ENCODE measurements around the gene SLC27A5.
"Not testable (repeated sequence)": the region's sequence is repeated elsewhere in the genome, so short reads cannot be mapped to it uniquely, and the experiment has no call there.

The SLC27A5 gene

DNA sequence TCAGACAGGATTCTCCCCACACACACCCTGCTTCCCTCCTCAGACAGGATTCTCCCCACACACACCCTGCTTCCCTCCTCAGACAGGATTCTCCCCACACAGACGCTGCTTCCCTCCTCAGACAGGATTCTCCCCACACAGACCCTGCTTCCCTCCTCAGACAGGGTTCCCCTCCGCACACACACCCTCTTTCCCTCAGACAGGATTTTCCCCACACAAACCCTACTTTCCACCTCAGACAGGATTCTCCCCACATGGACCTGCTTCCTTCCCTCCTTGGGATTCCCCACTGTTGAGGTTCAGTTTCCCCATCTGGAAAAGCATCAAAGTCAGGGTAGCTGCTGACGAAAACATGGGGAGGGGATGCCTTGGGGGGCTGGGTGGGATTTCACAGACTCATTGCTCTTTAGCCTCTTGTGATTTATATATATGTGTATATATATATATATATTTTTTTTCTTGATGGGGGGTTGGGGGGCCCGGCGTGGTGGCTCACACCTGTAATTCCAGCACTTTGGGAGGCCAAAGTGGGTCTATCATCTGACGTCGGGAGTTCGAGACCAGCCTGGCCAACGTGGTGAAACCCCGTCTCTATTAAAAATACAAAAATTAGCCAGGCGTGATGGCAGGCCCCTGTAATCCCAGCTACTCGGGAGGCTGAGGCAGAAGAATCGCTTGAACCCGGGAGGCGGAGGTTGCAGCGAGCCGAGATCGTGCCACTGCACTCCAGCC, 31.0 kb upstream of the SLC27A5 start:
- H3K9me3 Mint-ChIP-seq, ATAC-seq, DNase-seq, H3K27ac Mint-ChIP-seq: not testable (repeated sequence)
- Mint-ChIP-seq H3K4me3 (peak overlapping the region in 1 of 2 donors; percentile 42), H3K4me1 (peaks cover 52% of the 10 kb centered on the region), H3K27me3 (peaks cover 33% of the 10 kb centered on the region)

DNA sequence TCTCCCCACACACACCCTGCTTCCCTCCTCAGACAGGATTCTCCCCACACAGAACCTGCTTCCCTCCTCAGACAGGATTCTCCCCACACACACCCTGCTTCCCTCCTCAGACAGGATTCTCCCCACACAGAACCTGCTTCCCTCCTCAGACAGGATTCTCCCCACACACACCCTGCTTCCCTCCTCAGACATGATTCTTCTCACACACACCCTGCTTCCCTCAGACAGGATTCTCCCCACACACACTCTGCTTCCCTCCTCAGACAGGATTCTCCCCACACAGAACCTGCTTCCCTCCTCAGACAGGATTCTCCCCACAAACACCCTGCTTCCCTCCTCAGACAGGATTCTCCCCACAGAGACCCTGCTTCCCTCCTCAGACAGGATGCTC, 27.4 kb upstream of the SLC27A5 start:
- peak overlapping the region; percentile 63 to 66 for H3K4me3 Mint-ChIP-seq
- not testable (repeated sequence) for ATAC-seq, H3K27ac Mint-ChIP-seq, H3K9me3 Mint-ChIP-seq, DNase-seq
- peaks cover 32% of the 10 kb centered on the region for H3K4me1 Mint-ChIP-seq
- peaks cover 33% of the 10 kb centered on the region for H3K27me3 Mint-ChIP-seq

DNA sequence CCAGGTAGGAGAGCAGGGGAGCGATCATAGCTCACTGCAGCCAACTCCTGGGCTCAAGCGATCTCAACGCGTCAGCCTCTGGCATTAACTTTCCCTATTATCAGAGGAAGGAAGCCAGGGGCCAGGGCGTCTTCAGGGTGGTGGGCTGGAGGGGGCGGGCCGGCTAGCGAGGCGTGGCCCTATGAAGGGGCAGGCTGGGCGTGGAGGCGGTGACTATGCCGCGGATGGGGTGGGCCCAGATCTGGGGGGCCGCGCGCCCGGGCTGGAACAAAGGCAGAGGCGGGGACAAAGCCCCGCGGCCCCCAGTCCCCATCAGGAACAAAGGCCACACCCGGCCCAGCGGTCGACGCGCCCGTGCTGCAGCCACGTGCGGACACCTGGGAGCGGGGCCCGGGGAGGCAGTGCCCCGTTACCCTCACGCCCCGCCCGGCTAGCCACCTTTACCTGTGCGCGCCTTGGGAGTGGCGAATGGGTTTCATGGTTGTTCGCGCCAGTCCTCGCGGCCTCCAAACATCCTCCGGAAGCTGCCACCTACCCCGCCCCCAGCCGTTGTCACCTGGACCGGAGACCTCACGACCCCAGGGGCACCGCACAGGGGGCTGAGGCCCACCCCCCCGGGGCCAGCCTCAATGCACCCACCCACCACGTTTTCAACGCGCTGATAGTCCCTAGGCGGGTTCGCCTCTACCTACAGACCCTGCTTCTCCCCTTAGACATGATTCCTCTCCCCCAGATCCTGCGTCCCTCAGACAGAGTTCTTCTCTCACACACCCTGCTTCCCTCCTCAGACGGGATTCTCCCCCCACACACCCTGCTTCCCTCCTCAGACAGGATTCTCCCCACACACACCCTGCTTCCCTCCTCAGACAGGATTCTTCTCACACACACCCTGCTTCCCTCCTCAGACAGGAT, 26.7 kb upstream of the SLC27A5 start:
- Mint-ChIP-seq H3K27ac (peak overlapping the region; percentile 91 to 95), H3K9me3 (no peaks in the 10 kb centered on the region), H3K4me3 (peak overlapping the region; percentile 92 to 95), H3K27me3 (peaks cover 33% of the 10 kb centered on the region), H3K4me1 (peaks cover 28% of the 10 kb centered on the region)
- ATAC-seq, result peak; percentile 92
- peak; percentile 46 to 65 for DNase-seq

DNA sequence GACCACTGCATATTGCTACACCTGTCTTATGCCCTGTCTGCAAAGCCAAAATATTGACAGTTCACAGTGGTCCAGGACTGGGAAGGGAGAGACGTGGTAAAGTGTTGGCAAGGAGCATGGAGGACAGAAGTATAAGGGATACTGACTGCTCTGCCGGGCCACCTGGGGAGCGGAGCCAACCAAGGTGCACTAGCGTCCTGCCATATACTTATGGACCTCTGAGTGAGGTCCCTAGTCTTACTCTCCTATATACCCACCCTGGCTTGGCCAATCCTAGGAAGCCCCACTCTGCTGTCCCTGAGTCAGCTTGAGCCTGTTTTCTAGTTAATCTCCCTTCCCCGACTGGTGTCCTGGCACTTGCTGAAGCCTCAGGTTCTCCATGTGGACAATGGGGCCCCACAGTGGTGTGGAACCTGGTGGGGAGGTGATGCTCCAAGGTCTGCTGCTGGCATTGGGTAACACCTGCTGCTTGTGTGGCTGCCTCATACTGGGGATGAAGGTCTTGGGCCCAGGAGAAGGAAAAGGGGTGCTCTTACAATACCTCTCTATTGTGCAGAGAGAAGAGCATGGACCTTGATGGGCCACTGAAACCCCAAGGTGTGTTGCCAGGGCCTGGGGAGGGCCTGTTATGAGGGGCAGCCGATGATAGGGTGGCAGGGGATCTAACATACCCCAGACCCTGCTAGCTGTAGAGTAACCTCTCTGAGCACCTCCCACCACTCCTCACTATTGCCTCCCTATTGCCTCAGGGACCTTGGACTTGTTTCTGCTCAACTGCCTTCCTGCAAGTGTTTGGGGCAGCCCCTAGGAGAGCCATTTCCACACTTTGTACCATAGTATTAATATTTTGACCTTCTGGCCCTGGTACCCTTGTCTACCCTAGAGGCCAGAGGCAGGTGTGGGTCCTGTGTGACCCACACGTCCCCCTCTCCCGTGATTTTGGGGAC, 25.3 kb upstream of the SLC27A5 start:
- Mint-ChIP-seq H3K4me3 (peak overlapping the region; percentile 92 to 95), H3K27ac (peak overlapping the region in 1 of 2 donors; percentile 14), H3K9me3 (no peaks in the 10 kb centered on the region), H3K4me1 (peaks cover 25% of the 10 kb centered on the region), H3K27me3 (peaks cover 24% of the 10 kb centered on the region)
- ATAC-seq (peak; percentile 47), DNase-seq (no peak)

DNA sequence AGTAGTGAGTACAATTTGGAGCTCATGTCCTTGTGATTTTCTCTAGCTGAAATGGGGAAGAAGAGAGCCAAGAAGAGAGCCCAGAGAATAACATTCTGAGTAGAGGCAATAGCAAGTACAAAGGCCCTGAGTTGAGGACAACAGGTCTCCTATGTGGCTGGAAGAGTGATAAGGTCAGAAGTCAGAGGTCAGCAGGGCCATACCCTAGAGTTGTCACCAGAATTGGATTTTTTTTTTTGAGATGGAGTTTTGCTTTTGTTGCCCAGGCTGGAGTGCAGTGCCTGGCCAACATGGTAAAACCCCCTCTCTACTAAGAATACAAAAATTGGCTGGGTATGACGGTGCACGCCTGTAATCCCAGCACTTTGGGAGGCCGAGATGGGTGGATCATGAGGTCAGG, 24.1 kb upstream of the SLC27A5 start:
- peaks cover 18% of the 10 kb centered on the region for H3K27me3 Mint-ChIP-seq
- H3K9me3 Mint-ChIP-seq, result no peaks in the 10 kb centered on the region
- peaks cover 25% of the 10 kb centered on the region for H3K4me1 Mint-ChIP-seq
- H3K27ac Mint-ChIP-seq, result no peak overlapping the region
- ATAC-seq (no peak), DNase-seq (no peak)
- H3K4me3 Mint-ChIP-seq, result no peak overlapping the region

DNA sequence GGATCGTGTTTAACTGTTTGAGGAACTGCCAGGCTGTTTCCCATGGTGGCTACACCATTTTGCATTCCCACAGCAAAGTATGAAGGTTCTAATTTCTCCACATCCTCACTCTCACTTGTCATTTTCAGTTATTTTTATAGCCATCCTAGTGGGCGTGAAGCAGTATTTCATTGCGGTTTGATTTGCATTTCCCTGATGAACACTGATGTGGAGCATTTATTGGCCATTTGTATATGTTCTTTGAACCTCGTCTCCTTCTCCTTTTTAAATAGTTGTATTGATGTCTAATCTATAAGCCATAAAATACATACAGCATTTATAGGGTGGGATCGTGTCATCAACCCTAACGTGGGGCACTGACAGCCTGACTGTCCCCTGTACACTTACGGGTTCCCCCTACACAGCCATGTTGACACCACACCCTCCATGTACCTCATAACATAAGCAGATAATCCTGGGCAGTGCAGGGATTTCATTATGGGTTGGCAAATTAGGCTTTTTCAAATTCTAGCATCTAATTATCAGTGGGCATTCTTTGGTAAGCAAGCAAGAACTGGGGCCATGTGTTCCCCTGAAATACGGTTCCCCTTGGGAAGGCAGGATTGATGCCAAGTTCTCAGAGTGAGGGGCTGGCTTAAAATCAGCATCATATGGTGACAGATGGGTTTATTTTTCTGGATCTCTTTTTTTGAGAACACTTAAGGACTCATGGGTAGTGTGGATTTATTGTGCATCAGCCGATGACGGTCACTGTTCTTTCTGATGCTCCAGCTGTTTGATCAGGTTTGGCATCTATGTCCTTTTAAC, 19.4 kb upstream of the SLC27A5 start:
- Mint-ChIP-seq H3K4me3 (no peak overlapping the region), H3K4me1 (no peaks in the 10 kb centered on the region), H3K27ac (no peak overlapping the region), H3K9me3 (no peaks in the 10 kb centered on the region), H3K27me3 (no peaks in the 10 kb centered on the region)
- DNase-seq (no peak), ATAC-seq (no peak)

DNA sequence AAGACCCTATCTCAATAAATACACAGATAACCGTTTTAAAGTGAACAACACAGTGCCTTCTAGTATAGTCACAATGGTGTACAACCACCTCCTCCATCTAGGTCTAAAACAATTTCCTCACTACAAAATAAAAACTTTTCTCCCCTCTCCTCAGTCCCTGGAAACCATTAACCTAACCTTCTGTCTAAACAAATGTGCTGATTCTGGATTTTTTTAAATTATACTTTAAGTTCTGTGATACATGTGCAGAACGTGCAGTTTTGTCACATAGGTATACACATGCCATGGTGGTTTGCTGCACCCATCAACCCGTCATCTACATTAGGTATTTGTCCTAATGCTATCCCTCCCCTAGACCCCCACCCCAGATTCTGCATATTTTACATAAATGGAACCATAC, 17.6 kb upstream of the SLC27A5 start:
- no peak for ATAC-seq
- H3K4me3 Mint-ChIP-seq, result no peak overlapping the region
- no peaks in the 10 kb centered on the region for H3K27me3 Mint-ChIP-seq
- H3K9me3 Mint-ChIP-seq, result no peaks in the 10 kb centered on the region
- no peaks in the 10 kb centered on the region for H3K4me1 Mint-ChIP-seq
- H3K27ac Mint-ChIP-seq, result no peak overlapping the region
- no peak for DNase-seq

DNA sequence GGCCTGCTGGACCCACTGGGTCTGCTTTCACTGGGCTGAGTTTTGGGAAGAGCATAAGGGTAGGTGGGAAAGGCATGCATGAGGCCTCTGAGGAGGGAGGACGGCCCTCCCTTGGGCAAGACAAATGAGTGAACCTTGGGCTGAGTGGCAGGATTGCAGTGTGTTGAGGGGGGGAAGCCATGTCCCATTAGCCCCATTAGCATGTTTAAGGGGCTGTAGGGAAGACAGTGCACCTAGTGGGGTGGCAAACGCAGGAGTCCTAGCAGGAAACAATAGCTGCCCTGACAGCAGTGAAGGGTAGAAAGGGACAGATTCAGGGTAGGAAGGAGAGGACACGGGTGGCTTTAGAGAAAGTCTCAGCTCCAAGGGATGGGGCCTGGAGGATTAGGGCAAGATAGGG, 10.9 kb upstream of the SLC27A5 start:
- Mint-ChIP-seq H3K9me3 (no peaks in the 10 kb centered on the region), H3K4me3 (no peak overlapping the region), H3K27ac (no peak overlapping the region), H3K27me3 (no peaks in the 10 kb centered on the region), H3K4me1 (peaks cover 25% of the 10 kb centered on the region)
- DNase-seq (no peak), ATAC-seq (no peak)

DNA sequence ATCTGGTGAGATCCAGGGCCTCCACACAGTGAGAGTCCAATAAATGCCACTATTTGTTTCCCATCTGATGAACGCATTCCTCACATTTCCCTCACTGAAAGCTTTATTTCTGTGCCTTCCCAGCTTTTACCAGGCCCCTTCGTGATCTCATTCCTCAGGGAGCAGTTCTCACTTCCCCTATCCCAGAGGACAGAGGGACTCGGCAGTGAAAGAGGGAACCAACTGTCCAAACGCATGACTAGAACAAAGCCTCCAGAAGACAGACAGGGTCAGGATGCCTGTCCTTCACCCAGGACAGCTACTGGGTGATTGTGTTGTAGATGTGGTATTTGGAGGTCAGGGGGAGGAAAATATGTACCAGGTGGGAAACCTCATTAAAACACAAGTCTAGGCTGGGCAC, 9.9 kb upstream of the SLC27A5 start:
- H3K4me3 Mint-ChIP-seq, result peak overlapping the region in 1 of 2 donors; percentile 7
- no peaks in the 10 kb centered on the region for H3K27me3 Mint-ChIP-seq
- ATAC-seq, result no peak
- DNase-seq, result no peak
- H3K27ac Mint-ChIP-seq, result no peak overlapping the region
- no peaks in the 10 kb centered on the region for H3K9me3 Mint-ChIP-seq
- H3K4me1 Mint-ChIP-seq, result peaks cover 35% of the 10 kb centered on the region

DNA sequence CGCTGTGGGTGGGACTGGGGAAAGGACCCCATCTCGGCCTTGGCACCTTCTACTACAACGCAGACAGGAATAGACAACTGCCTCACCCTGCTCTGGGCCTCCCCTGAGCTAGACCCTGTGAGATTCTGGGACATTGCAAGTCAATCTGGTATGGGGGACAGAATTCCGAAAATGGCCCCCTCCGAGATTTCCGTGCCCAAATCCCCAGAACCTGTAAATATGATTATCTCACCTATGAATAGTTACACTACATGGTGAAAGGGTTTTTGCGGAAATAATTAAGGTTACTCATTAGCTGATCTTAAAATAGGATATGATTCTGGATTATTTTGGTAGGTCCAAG, 8.4 kb upstream of the SLC27A5 start:
- Mint-ChIP-seq H3K9me3 (no peaks in the 10 kb centered on the region), H3K27me3 (no peaks in the 10 kb centered on the region), H3K4me3 (peak overlapping the region; percentile 93 to 97), H3K4me1 (peaks cover 49% of the 10 kb centered on the region), H3K27ac (peak overlapping the region; percentile 98 to 99)
- ATAC-seq (no peak), DNase-seq (no peak)

DNA sequence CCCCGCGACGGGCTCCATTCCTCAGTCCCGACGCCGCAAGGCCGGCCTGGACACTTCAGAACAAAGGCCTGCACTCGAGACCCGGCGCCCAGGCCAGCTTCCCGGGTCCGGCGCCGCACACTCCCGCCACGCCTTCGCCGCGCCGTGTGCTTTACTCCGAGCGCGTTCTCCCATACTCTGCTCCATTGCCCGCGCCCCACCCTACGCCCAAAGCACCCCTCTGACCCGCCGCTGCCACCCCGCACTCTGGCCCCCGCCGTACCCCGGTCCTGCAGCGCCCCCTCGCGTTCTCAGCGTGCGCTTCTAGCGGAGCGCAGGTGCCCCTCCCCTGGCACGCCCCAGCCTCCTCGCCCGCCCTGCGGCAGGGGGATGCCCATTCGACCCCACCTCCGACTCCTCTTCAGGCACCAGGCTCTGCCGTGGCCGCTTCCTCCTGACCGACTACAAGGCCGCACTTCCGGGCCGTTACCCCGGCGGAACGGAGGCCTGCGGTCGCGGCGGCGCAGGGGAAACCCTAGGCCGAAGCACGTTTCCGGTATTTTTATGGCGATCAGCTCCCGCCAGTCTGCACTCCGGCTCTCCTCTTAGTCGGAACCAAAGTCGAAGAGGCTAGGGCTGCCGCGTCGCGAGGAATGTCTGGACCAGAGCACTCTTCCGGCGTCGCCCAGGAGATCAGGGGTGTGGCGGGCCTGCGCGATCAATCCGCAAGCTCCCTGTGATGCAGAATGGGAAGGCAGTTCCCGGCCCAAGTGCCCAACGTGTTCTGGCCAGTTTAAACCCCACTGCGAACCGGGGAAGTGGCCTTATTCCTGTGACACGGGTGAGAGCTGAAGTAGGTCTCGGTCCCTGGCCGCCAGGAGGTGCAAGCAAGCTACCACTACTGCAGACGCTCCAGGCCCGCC, 7.8 kb upstream of the SLC27A5 start, which contains the start of gene ZBTB45:
Gene ZBTB45, minus strand, starts transcription at position 456 of the 902 bp plus-strand sequence. CDS start 2,137 bp downstream, outside the sequence.
- DNase-seq, result peak; percentile 96 to 98
- H3K27me3 Mint-ChIP-seq, result no peaks in the 10 kb centered on the region
- H3K9me3 Mint-ChIP-seq, result no peaks in the 10 kb centered on the region
- peak; percentile 89 for ATAC-seq
- peak within 1 kb of the TSS; percentile 98 to 99 for H3K27ac Mint-ChIP-seq
- H3K4me3 Mint-ChIP-seq, result peak within 1 kb of the TSS; percentile 93 to 97
- H3K4me1 Mint-ChIP-seq, result peaks cover 55% of the 10 kb centered on the region

DNA sequence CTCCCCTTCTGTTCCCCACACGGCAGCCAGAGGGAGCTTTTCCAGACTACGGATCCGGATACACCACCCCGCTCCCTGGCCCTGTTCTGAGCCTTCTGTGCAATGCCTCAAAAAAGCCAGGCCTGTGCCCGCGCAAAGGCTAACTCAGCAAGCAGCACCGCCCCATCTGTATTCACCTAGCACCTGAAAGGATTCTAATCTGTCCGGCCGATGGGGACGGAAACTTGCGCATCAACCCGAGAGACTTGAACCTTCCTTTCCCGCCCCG, 7.2 kb upstream of the SLC27A5 start:
- Mint-ChIP-seq H3K9me3 (no peaks in the 10 kb centered on the region), H3K27ac (peak overlapping the region; percentile 98 to 99), H3K27me3 (no peaks in the 10 kb centered on the region), H3K4me1 (peaks cover 60% of the 10 kb centered on the region), H3K4me3 (peak overlapping the region; percentile 93 to 97)
- ATAC-seq, result peak; percentile 31
- DNase-seq, result peak in 1 of 2 donors; percentile 69

DNA sequence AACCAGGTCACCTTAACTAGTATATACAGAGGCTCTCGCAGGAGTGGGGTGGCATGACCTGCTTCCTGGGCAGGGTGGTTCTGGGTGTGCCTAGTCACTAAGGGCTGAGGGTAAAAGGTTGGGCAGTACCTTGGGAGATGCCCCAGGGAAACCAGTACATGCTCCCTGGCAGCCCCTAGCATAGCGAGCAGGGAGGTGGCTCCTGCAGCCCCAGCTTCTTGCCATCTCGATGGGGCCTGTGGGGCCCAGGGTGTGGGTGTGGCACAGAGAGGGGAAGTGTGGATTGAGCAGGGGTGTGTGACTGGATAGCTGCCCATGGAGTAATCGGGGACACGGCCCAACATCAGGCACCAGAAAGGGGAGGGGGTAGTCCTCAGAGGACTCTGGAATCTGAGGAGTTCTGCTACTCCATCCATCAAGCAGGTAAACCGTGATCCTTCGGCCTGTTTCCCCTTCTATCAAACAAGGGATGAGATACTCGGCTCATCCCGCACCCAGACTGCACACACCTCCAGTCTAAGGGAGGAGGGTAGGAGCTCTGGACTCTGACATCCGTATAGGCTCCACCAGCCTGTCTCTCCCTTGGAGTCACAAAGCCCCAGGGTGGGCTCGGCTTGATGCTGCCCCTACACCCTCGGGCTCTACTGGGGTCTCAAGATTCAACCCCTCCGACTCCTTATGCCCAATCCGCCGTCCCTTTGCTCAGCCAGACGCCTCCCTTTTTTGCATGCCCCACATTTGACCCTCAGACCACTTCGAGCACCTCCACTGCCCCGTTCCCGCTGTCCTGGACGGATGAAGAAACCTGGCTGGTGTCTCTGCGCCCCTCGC, 6.7 kb upstream of the SLC27A5 start:
- peak overlapping the region; percentile 93 to 97 for H3K4me3 Mint-ChIP-seq
- peaks cover 64% of the 10 kb centered on the region for H3K4me1 Mint-ChIP-seq
- DNase-seq (no peak), ATAC-seq (no peak)
- H3K27me3 Mint-ChIP-seq, result no peaks in the 10 kb centered on the region
- peak overlapping the region; percentile 98 to 99 for H3K27ac Mint-ChIP-seq
- H3K9me3 Mint-ChIP-seq, result no peaks in the 10 kb centered on the region
